Measurements from ENCODE around the gene MGAT4A. TPM values are rescaled to one million over a fixed set of nuclear protein-coding genes. Genes with fewer than 3 reads are reported as not detected.
"Not testable (repeated sequence)": the region's sequence is repeated elsewhere in the genome, so short reads cannot be mapped to it uniquely, and the experiment has no call there.

The MGAT4A gene
- total and polyA plus RNA-seq, 3 donors from 2014 or later = 12.1 to 13.9 (median 13.8) TPM

DNA sequence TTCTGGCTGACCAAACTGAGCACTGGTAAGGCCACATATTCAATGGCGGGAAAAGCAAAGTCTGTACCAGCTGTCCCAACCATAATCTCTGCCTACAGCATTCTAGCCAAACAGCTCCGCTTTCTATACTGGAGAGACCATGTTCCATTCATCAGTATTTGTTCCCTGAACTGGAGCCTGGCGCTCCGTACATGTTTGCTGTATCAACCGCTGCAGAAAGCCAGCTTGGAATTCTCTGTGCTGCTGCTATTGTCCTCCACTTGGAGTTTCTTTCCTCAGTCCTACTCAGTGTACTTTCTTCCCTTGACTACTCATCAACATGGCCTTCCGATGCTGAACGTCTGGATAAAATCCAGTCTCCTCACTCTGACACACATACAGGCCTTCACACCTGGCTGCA, 124.5 kb downstream of the MGAT4A start:
- H3K9me3 ChIP-seq = no peaks in the 10 kb centered on the region
- H3K27me3 ChIP-seq = no peaks in the 10 kb centered on the region
- 50 to 68% methylated on average over 7 of the region's 7 CpGs for WGBS, 2 donors
- no peaks in the 10 kb centered on the region for H3K36me3 ChIP-seq (ENCODE audit: low read depth, missing control alignments)
- no peak for DNase-seq
- TF ChIP-seq POLR2A (IDR thresholded peaks at IDR 0.05) = no peak
- TF ChIP-seq CTCF (IDR thresholded peaks at IDR 0.05) = no peak
- peaks cover 27% of the 10 kb centered on the region for H3K4me1 ChIP-seq
- no peak overlapping the region for H3K27ac ChIP-seq
- intact Hi-C loops (cut with DNase I; ENCODE audit: low total_unique reads) = no loop called here
- H3K4me3 ChIP-seq = no peak overlapping the region

GRCh38 chr2:98605076-98605475, 125.9 kb downstream of the MGAT4A start:
- intact Hi-C loops (cut with DNase I; ENCODE audit: low total_unique reads) = no loop called here
- TF ChIP-seq POLR2A (IDR thresholded peaks at IDR 0.05) (no peak), CTCF (IDR thresholded peaks at IDR 0.05) (no peak)
- H3K4me1 ChIP-seq = peaks cover 20% of the 10 kb centered on the region
- H3K9me3 ChIP-seq = no peaks in the 10 kb centered on the region
- H3K27ac ChIP-seq = no peak overlapping the region
- WGBS, 2 donors = 82 to 92% methylated on average over 3 of the region's 3 CpGs
- no peak for DNase-seq
- H3K27me3 ChIP-seq = no peaks in the 10 kb centered on the region
- H3K4me3 ChIP-seq = no peak overlapping the region
- H3K36me3 ChIP-seq (ENCODE audit: low read depth, missing control alignments) = no peaks in the 10 kb centered on the region

GRCh38 chr2:98604547-98604946, 126.4 kb downstream of the MGAT4A start:
- Histone ChIP-seq H3K9me3 (no peaks in the 10 kb centered on the region), H3K4me1 (peaks cover 14% of the 10 kb centered on the region), H3K4me3 (no peak overlapping the region), H3K36me3 (ENCODE audit: low read depth, missing control alignments) (no peaks in the 10 kb centered on the region), H3K27me3 (no peaks in the 10 kb centered on the region), H3K27ac (no peak overlapping the region)
- intact Hi-C loops (cut with DNase I; ENCODE audit: low total_unique reads) = no loop called here
- DNase-seq = no peak
- no peak for TF ChIP-seq CTCF (IDR thresholded peaks at IDR 0.05)
- TF ChIP-seq POLR2A (IDR thresholded peaks at IDR 0.05) = no peak
- WGBS, 2 donors = 56 to 78% methylated on average over 2 of the region's 2 CpGs

DNA sequence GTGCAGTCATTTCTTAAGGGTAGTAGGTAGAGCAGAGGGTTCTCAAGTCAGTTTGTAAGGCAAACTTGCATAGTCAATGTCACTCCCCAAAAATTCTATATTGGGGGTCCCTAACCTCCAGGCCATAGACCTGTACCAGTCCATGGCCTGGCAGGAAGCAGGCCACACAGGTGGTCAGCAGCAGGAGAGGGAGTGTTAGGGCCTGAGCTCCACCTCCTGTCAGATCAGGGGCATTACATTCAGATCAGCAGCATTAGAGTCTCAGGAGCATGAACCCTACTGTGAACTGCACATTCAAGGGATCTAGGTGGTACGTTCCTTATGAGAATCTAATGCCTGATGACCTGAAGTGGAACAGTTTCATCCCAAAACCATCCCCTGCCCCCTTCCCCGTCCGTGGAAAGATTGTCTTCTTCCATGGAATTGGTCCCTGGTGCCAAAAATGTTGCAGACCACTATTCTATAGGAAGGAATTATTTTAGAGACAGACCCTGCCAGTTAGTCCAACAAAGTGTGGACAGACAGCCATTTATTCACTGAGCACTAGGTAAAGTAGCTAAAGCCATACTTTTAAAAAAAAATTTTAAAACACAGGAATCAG, 129.3 kb downstream of the MGAT4A start:
- 69 to 79% methylated on average over 3 of the region's 3 CpGs for WGBS, 2 donors
- peak; percentile 40 for DNase-seq
- TF ChIP-seq POLR2A (IDR thresholded peaks at IDR 0.05) (no peak), CTCF (IDR thresholded peaks at IDR 0.05) (peak; percentile 31 to 37 (median 31))
- H3K4me3 ChIP-seq = no peak overlapping the region
- no peaks in the 10 kb centered on the region for H3K27me3 ChIP-seq
- H3K36me3 ChIP-seq (ENCODE audit: low read depth, missing control alignments) = no peaks in the 10 kb centered on the region
- intact Hi-C loops (cut with DNase I; ENCODE audit: low total_unique reads) = no loop called here
- H3K9me3 ChIP-seq = no peaks in the 10 kb centered on the region
- peaks cover 4% of the 10 kb centered on the region for H3K4me1 ChIP-seq
- no peak overlapping the region for H3K27ac ChIP-seq

GRCh38 chr2:98598781-98599428, 132.0 kb downstream of the MGAT4A start:
- H3K27me3 ChIP-seq = no peaks in the 10 kb centered on the region
- no peak for DNase-seq
- intact Hi-C loops (cut with DNase I; ENCODE audit: low total_unique reads) = no loop called here
- no peaks in the 10 kb centered on the region for H3K4me1 ChIP-seq
- no peak for TF ChIP-seq CTCF (IDR thresholded peaks at IDR 0.05)
- TF ChIP-seq POLR2A (IDR thresholded peaks at IDR 0.05) = no peak
- WGBS, 2 donors = 88 to 92% methylated on average over 1 of the region's 1 CpG
- H3K27ac ChIP-seq = no peak overlapping the region
- no peaks in the 10 kb centered on the region for H3K9me3 ChIP-seq
- no peak overlapping the region for H3K4me3 ChIP-seq
- H3K36me3 ChIP-seq (ENCODE audit: low read depth, missing control alignments) = no peaks in the 10 kb centered on the region

GRCh38 chr2:98594665-98595064, 136.3 kb downstream of the MGAT4A start:
- H3K4me1 ChIP-seq; H3K36me3 ChIP-seq (ENCODE audit: low read depth, missing control alignments); H3K27ac ChIP-seq; H3K27me3 ChIP-seq; H3K9me3 ChIP-seq; DNase-seq; intact Hi-C loops (cut with DNase I; ENCODE audit: low total_unique reads); H3K4me3 ChIP-seq: not testable (repeated sequence)
- WGBS, 2 donors = 90 to 98% methylated on average over 4 of the region's 4 CpGs

All from testis (tissue), 3 donors.